Fibroblast of the conjunctiva (primary cell): Measurements from ENCODE around the gene PCDHA12.
"Not testable (repeated sequence)": the region's sequence is repeated elsewhere in the genome, so short reads cannot be mapped to it uniquely, and the experiment has no call there.

ENCODE experiments used
- DNase-seq: peaks from one replicate; pipeline ENCODE4 v3.0.0-alpha.2; 2010; ENCODE audit warnings: low read depth

Gene PCDHA12, protein sequence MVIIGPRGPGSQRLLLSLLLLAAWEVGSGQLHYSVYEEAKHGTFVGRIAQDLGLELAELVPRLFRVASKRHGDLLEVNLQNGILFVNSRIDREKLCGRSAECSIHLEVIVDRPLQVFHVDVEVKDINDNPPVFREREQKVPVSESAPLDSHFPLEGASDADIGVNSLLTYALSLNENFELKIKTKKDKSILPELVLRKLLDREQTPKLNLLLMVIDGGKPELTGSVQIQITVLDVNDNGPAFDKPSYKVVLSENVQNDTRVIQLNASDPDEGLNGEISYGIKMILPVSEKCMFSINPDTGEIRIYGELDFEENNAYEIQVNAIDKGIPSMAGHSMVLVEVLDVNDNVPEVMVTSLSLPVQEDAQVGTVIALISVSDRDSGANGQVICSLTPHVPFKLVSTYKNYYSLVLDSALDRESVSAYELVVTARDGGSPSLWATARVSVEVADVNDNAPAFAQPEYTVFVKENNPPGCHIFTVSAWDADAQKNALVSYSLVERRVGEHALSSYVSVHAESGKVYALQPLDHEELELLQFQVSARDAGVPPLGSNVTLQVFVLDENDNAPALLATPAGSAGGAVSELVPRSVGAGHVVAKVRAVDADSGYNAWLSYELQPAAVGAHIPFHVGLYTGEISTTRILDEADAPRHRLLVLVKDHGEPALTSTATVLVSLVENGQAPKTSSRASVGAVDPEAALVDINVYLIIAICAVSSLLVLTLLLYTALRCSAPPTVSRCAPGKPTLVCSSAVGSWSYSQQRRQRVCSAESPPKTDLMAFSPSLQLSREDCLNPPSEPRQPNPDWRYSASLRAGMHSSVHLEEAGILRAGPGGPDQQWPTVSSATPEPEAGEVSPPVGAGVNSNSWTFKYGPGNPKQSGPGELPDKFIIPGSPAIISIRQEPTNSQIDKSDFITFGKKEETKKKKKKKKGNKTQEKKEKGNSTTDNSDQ

DNA sequence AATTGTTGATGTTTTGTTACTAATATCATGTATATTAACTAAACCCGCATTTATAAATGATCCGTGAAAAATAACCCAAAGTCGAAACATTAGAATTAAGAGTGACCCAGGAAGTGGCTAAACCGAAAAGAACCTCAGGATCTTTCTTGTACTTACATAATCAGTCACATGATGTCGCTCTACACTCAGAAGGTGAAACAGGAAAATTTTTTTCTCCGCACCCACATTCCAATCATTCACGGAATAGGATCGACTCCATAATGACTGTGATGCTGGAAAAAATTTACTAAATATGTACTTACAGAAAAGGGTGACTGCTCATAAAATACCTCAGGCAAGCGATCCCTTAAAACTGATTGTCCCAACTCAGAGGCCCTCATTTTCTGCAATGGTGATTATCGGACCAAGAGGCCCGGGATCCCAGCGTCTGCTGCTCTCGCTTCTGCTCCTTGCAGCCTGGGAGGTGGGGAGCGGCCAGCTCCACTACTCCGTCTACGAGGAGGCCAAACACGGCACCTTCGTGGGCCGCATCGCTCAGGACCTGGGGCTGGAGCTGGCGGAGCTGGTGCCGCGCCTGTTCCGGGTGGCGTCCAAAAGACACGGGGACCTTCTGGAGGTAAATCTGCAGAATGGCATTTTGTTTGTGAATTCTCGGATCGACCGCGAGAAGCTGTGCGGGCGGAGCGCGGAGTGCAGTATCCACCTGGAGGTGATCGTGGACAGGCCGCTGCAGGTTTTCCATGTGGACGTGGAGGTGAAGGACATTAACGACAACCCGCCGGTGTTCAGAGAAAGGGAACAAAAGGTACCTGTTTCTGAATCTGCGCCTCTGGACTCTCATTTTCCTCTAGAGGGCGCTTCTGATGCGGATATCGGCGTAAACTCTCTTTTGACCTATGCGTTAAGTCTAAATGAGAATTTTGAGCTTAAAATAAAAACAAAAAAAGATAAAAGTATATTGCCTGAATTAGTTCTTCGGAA, at the start of gene PCDHA12:
PCDHA12 (plus strand) TSS at position 224 of the 981 bp plus-strand sequence; CDS start at position 389, 165 bp downstream.
- no peak for DNase-seq

DNA sequence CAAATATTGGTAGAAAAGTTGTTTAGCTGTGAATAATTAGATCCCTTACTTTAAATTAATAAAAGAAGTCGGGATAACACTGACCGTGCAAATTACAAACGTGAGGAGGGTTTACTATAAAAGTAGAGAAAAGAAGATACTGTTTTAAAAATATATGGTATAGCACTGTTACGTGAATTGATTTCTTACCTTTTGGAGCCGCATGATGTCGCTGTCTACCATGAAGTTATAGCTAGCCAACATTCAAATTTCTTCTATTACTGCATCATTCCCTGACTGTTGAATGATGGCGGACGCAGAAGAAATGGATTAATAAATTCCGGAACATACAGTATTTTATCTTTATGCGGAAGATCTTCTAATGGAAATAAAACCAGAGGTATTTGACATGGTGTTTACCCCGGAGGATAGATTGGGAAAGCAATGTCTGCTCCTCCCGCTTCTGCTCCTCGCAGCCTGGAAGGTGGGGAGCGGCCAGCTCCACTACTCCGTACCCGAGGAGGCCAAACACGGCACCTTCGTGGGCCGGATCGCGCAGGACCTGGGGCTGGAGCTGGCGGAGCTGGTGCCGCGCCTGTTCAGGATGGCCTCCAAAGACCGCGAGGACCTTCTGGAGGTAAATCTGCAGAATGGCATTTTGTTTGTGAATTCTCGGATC, 47.3 kb upstream of the PCDHA12 start, which contains the start of gene PCDHA6:
PCDHA6 (plus strand) TSS at position 257 of the 658 bp plus-strand sequence; CDS start at position 389, 132 bp downstream.
- DNase-seq, result no peak

DNA sequence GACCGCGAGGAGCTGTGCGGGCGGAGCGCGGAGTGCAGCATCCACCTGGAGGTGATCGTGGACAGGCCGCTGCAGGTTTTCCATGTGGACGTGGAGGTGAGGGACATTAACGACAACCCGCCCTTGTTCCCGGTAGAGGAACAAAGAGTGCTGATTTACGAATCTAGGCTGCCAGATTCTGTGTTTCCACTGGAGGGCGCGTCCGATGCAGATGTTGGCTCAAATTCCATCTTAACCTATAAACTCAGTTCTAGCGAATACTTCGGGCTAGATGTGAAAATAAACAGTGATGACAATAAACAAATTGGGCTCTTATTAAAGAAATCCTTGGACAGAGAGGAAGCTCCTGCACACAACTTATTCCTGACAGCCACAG, 46.8 kb upstream of the PCDHA12 start:
- no peak for DNase-seq

- not testable (repeated sequence) for DNase-seq
These were observed 45.3 kb upstream of the PCDHA12 start for GRCh38 chr5:140829511-140830501.

DNA sequence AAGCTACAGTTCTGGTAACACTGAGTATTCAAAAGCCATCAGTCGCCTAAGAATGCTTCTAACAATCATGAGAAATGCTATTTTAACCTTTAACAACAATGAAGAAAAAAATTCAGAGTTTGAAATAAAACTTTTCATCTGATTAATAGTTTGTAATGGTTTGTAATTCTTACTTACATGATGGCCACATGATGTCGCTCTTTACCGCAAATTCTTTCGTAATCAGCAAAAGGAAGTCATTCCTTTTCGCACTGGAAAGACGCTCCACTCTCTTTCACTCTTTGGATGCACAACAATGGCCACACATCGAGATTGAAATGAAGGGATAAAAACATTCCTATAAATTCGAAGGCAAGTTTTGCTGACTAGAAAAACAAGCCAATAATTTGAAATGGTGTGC, 41.1 kb upstream of the PCDHA12 start, which contains the start of gene PCDHA7:
PCDHA7 (plus strand) TSS at position 277 of the 400 bp plus-strand sequence; CDS start at position 392, 115 bp downstream.
- DNase-seq, result no peak

DNA sequence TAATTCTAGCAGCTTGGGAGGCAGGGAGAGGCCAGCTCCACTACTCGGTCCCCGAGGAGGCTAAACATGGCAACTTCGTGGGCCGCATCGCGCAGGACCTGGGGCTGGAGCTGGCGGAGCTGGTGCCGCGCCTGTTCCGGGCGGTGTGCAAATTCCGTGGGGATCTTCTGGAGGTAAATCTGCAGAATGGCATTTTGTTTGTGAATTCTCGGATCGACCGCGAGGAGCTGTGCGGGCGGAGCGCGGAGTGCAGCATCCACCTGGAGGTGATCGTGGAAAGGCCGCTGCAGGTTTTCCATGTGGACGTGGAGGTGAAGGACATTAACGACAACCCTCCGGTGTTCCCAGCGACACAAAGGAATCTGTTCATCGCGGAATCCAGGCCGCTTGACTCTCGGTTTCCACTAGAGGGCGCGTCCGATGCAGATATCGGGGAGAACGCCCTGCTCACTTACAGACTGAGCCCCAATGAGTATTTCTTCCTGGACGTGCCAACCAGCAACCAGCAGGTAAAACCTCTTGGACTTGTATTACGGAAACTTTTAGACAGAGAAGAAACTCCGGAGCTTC, 40.6 kb upstream of the PCDHA12 start:
- DNase-seq, result not testable (repeated sequence)

GRCh38 chr5:140835622-140836510, 39.2 kb upstream of the PCDHA12 start:
- DNase-seq, result no peak

DNA sequence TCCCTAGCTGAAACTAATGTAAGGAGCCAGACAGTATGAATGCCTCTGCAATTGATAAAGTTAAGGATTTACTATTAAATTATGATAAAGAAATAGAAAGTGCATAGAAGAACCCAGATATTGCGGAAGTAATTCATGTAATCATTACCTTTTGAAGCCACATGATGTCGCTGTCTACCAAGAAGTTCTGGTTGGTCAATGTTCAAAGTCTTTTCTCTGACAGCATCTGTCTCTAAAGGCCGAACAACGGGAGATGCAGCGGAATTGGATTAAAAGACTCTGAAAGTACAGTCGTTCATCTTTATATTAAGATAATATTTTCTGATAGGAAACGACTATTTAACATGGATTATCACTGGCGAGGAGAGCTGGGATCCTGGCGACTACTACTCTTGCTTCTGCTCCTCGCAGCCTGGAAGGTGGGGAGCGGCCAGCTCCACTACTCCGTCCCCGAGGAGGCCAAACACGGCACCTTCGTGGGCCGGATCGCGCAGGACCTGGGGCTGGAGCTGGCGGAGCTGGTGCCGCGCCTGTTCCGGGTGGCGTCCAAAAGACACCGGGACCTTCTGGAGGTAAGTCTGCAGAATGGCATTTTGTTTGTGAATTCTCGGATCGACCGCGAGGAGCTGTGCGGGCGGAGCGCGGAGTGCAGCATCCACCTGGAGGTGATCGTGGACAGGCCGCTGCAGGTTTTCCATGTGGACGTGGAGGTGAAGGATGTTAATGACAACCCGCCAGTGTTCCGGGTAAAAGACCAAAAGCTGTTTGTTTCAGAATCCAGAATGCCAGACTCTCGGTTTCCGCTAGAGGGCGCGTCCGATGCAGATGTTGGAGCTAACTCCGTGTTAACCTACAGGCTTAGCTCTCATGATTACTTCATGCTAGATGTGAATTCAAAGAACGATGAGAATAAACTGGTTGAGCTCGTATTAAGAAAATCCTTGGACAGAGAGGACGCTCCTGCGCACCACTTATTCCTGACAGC, 33.8 kb upstream of the PCDHA12 start, which contains the start of gene PCDHA8:
PCDHA8 (plus strand) TSS at position 210 of the 985 bp plus-strand sequence; CDS start at position 345, 135 bp downstream.
- DNase-seq, result no peak

DNA sequence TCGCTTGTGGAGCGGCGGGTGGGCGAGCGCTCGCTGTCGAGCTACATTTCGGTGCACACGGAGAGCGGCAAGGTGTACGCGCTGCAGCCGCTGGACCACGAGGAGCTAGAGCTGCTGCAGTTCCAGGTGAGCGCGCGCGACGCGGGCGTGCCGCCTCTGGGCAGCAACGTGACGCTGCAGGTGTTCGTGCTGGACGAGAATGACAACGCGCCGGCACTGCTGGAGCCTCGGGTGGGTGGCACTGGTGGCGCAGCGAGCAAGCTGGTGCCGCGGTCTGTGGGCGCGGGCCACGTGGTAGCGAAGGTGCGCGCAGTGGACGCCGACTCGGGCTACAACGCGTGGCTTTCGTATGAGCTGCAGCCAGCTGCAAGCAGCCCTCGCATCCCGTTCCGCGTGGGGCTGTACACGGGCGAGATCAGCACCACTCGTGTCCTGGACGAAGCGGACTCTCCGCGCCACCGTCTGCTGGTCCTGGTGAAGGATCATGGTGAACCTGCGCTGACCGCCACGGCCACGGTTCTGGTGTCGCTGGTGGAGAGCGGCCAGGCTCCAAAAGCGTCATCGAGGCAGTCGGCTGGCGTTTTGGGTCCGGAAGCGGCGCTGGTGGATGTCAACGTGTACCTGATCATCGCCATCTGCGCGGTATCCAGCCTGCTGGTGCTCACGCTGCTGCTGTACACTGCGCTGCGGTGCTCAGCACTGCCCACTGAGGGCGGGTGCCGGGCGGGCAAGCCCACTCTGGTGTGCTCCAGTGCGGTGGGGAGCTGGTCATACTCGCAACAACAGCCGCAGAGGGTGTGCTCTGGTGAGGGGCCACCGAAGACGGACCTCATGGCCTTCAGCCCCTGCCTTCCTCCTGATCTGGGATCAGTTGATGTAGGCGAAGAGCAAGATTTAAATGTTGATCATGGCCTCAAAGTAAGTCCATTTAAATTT, 32.0 kb upstream of the PCDHA12 start:
- DNase-seq, result no peak

GRCh38 chr5:140848139-140849102, 26.7 kb upstream of the PCDHA12 start, which contains the start of gene PCDHA9:
Gene PCDHA9, plus strand, starts transcription at chr5:140848382. Its CDS starts 114 bp downstream, at chr5:140848496.
- not testable (repeated sequence) for DNase-seq

DNA sequence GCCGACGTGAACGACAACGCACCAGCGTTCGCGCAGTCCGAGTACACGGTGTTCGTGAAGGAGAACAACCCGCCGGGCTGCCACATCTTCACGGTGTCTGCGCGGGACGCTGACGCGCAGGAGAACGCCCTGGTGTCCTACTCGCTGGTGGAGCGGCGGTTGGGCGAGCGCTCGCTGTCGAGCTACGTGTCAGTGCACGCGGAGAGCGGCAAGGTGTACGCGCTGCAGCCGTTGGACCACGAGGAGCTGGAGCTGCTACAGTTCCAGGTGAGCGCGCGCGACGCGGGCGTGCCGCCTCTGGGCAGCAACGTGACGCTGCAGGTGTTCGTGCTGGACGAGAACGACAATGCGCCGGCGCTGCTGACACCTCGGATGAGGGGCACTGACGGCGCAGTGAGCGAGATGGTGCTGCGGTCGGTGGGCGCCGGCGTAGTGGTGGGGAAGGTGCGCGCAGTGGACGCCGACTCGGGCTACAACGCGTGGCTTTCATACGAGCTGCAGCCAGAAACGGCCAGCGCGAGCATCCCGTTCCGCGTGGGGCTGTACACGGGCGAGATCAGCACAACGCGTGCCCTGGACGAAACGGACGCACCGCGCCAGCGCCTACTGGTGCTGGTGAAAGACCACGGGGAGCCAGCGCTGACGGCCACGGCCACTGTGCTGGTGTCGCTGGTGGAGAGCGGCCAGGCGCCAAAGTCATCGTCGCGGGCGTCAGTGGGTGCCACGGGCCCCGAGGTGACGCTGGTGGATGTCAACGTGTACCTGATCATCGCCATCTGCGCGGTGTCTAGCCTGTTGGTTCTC, 25.1 kb upstream of the PCDHA12 start:
- DNase-seq, result not testable (repeated sequence)

GRCh38 chr5:140855772-140856674, 19.1 kb upstream of the PCDHA12 start, which contains the start of gene PCDHA10:
Gene PCDHA10, plus strand, starts transcription at chr5:140855897. Its CDS starts 152 bp downstream, at chr5:140856049.
- no peak for DNase-seq
